Measurements from ENCODE around the gene ZSCAN4. TPM values are rescaled to one million over a fixed set of nuclear protein-coding genes. Genes with fewer than 3 reads are reported as not detected.

ZSCAN4 gene, protein sequence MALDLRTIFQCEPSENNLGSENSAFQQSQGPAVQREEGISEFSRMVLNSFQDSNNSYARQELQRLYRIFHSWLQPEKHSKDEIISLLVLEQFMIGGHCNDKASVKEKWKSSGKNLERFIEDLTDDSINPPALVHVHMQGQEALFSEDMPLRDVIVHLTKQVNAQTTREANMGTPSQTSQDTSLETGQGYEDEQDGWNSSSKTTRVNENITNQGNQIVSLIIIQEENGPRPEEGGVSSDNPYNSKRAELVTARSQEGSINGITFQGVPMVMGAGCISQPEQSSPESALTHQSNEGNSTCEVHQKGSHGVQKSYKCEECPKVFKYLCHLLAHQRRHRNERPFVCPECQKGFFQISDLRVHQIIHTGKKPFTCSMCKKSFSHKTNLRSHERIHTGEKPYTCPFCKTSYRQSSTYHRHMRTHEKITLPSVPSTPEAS
- not detected in 2 replicates for total RNA-seq

GRCh38 chr19:57668635-57669034, at the start of gene ZSCAN4:
Gene ZSCAN4, plus strand, starts transcription at chr19:57668935. Its CDS starts 7,211 bp downstream, at chr19:57676146.

GRCh38 chr19:57632987-57633831, 35.5 kb upstream of the ZSCAN4 start, which contains the start of gene ZNF211:
Gene ZNF211, plus strand, starts transcription at chr19:57633168. Its CDS starts 179 bp downstream, at chr19:57633347.

DNA sequence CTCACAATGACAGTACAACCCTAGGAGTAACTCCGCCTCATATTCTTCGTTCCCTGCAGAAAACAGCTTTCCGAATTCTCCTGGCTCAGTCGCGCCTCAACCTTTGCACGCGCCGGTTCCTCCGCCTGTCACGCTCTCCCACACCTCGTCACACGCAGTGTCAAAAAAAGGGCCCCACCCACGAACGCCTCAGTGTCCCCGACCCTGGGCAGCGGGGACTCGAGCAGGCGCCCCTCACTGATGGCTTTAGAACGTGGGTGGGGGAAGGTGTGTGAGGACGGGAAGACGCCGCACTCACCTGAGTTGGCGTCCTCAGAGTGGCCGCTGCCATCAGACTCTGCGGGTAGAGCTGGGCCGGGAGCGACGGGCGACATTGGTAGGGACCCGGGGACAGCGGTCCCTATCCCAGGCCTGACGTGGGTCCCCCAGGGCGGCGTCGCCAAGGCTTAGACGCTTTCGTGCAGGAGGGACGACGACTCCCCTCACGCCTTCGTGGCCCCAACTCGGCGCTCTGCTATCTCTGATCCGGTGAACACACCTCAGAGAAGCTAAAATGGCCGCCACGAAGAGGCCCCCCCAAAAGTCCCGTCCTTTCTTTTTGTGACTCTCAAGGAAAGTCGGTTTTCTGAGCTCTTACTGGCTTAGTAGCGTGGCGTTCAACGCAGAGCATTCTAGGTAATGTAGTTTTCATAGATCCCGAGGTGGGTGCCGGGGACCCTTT, 40.1 kb downstream of the ZSCAN4 start, which contains the start of gene ZNF154:
ZNF154 (minus strand) TSS at position 564 of the 721 bp plus-strand sequence; CDS start at position 331, 233 bp downstream.

Other genes starting within 250 kb of the ZSCAN4 start
- 6.5 and 8.9 TPM in 2 replicates for gene ZNF749, start 233.6 kb upstream of the ZSCAN4 start, total RNA-seq
- gene VN1R1, start 211.8 kb upstream of the ZSCAN4 start, total RNA-seq, result 0.83 and 1.2 TPM in 2 replicates
- gene ZNF772, start 191.4 kb upstream of the ZSCAN4 start, total RNA-seq, result 20.0 and 28.7 TPM in 2 replicates
- gene ZNF419, start 181.2 kb upstream of the ZSCAN4 start, total RNA-seq, result 13.7 and 19.1 TPM in 2 replicates
- gene ZNF773, start 169.0 kb upstream of the ZSCAN4 start, total RNA-seq, result 26.2 and 40.7 TPM in 2 replicates
- 5.6 and 6.3 TPM in 2 replicates for gene ZNF549, start 141.6 kb upstream of the ZSCAN4 start, total RNA-seq
- gene ZNF550, start 109.1 kb upstream of the ZSCAN4 start, total RNA-seq, result 7.3 and 10.5 TPM in 2 replicates
- 6.8 and 6.9 TPM in 2 replicates for gene ZNF416, start 90.0 kb upstream of the ZSCAN4 start, total RNA-seq
- gene ZIK1, start 84.8 kb upstream of the ZSCAN4 start, total RNA-seq, result 7.0 and 8.1 TPM in 2 replicates
- gene ZNF530, start 69.0 kb upstream of the ZSCAN4 start, total RNA-seq, result 2.0 and 4.2 TPM in 2 replicates
- 21.5 and 28.4 TPM in 2 replicates for gene ZNF134, start 54.7 kb upstream of the ZSCAN4 start, total RNA-seq
- gene ZNF211, start 35.8 kb upstream of the ZSCAN4 start, total RNA-seq, result 12.4 and 12.7 TPM in 2 replicates
- 6.0 and 8.9 TPM in 2 replicates for gene ZNF551, start 13.0 kb downstream of the ZSCAN4 start, total RNA-seq
- gene ZNF154, start 40.3 kb downstream of the ZSCAN4 start, total RNA-seq, result 4.9 and 5.3 TPM in 2 replicates
- gene ZNF671, start 58.7 kb downstream of the ZSCAN4 start, total RNA-seq, result 13.9 and 15.3 TPM in 2 replicates
- gene ZNF776, start 77.9 kb downstream of the ZSCAN4 start, total RNA-seq, result 12.4 and 16.0 TPM in 2 replicates
- gene ZNF586, start 100.7 kb downstream of the ZSCAN4 start, total RNA-seq, result 17.5 and 20.1 TPM in 2 replicates
- gene ZNF552, start 146.0 kb downstream of the ZSCAN4 start, total RNA-seq, result 2.8 and 6.8 TPM in 2 replicates
- 15.7 and 25.2 TPM in 2 replicates for gene ZNF587B, start 161.4 kb downstream of the ZSCAN4 start, total RNA-seq
- 22.3 and 35.3 TPM in 2 replicates for gene ZNF587, start 180.9 kb downstream of the ZSCAN4 start, total RNA-seq
- 6.1 and 10.3 TPM in 2 replicates for gene ZNF814, start 220.1 kb downstream of the ZSCAN4 start, total RNA-seq
- 23.4 and 25.1 TPM in 2 replicates for gene ZNF417, start 247.7 kb downstream of the ZSCAN4 start, total RNA-seq

Data from smooth muscle cell of trachea (primary cell).